SH-SY5Y (cell line): ENCODE data around the gene PFKFB1.

Experiments used
- GATA2 ChIP-seq: IDR thresholded peaks from 2 replicates; pipeline ENCODE4 v1.6.1; 2011; ENCODE audit warnings: mild to moderate bottlenecking, low read depth, low read length
- GATA3 ChIP-seq: IDR thresholded peaks from 2 replicates; pipeline ENCODE4 v1.6.1; 2011; ENCODE audit warnings: low read depth, mild to moderate bottlenecking, low read length, moderate library complexity

DNA sequence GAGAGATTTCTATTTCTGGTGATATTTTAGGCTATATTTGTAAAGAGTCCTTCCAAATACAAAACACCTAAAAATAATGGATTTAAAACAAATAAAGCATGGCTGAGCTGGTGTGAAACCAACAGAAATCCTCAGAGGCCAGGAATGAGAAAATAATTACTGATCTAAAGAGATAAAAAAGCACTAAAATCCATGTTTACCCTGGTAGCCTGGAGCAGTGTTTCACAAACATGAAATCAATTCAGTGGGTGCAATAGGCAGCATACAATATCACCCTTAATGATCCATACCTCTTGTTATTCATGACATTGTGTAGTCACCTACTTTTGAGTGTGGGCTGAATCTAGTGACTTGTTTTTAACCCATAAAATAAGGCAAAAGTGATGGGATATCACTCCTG is 14.6 kb downstream of the PFKFB1 start:
- TF ChIP-seq GATA3 (no peak), GATA2 (no peak)
